HEK293 (cell line): ENCODE results near the gene PRSS3.

Source experiments
- CTCF ChIA-PET: fragments of 350-600 bp; formaldehyde crosslinking; extraction: SDS; loops from one replicate; lab custom pipeline; 2021; ENCODE audit warnings: antibody characterized with exemption; lab: Yijun Ruan, JAX
- POLR2A ChIA-PET: fragments of 300-600 bp; formaldehyde crosslinking; extraction: SDS; loops from one replicate; lab custom pipeline; 2020; ENCODE audit warnings: antibody characterized with exemption, inconsistent platforms; lab: Yijun Ruan, JAX
- H3K27ac ChIP-seq: fragments of 200-500 bp; sonication (Bioruptor generic); 2 replicates; pipeline ENCODE4 v1.5.1; 2014; ENCODE audit warnings: low read depth, low read length, control low read depth, inconsistent platforms; ENCODE audit errors: extremely low read depth
- H3K36me3 ChIP-seq, 2 experiments: fragments of 200-500 bp in 1 of 2; sonication (Bioruptor generic) in 1 of 2; 1 replicate in 1 of 2; 2 replicates in 1 of 2; pipeline ENCODE4 v1.5.1; 2014 to 2017; ENCODE audit warnings: inconsistent platforms in 2 of 2, low read length in 2 of 2; ENCODE audit not compliant: control insufficient read depth in 2 of 2, insufficient read depth in 1 of 2
- H3K4me1 ChIP-seq: fragments of 200-500 bp; sonication (Bioruptor generic); 2 replicates; pipeline ENCODE4 v1.5.1; 2014; ENCODE audit warnings: mild to moderate bottlenecking, low read length, inconsistent platforms; ENCODE audit not compliant: control insufficient read depth, insufficient read depth
- H3K4me3 ChIP-seq: 2 replicates; pipeline ENCODE4 v1.5.1; 2011; ENCODE audit warnings: low read depth, mild to moderate bottlenecking, control low read depth, low read length, moderate library complexity
- H3K9me3 ChIP-seq: fragments of 200-500 bp; sonication (Bioruptor generic); 2 replicates; pipeline ENCODE4 v1.5.1; 2014; ENCODE audit warnings: low read depth, low read length, inconsistent platforms; ENCODE audit not compliant: control insufficient read depth, insufficient read depth
- EGR2 ChIP-seq: fragments of 450-650 bp; formaldehyde crosslinking; IDR thresholded peaks from 2 replicates; pipeline ENCODE4 v1.5.1; 2016; ENCODE audit warnings: low read depth, missing biosample characterization, missing genetic modification characterization
- INSM2 ChIP-seq: fragments of 450-650 bp; formaldehyde crosslinking; IDR thresholded peaks from 2 replicates; pipeline ENCODE4 v1.5.1; 2016; ENCODE audit warnings: missing biosample characterization, missing genetic modification characterization
- PRDM4 ChIP-seq: fragments of 450-650 bp; formaldehyde crosslinking; IDR thresholded peaks from 2 replicates; pipeline ENCODE4 v1.5.1; 2017; ENCODE audit warnings: missing biosample characterization, missing genetic modification characterization
- SP7 ChIP-seq: fragments of 450-650 bp; formaldehyde crosslinking; IDR thresholded peaks from 2 replicates; pipeline ENCODE4 v1.5.1; 2016; ENCODE audit warnings: missing biosample characterization, missing genetic modification characterization
- TSHZ1 ChIP-seq: fragments of 450-650 bp; formaldehyde crosslinking; IDR thresholded peaks from 2 replicates; pipeline ENCODE4 v1.5.1; 2016; ENCODE audit warnings: missing biosample characterization, missing genetic modification characterization, borderline replicate concordance
- YY1 ChIP-seq: fragments of 450-650 bp; formaldehyde crosslinking; IDR thresholded peaks from 2 replicates; pipeline ENCODE4 v1.5.1; 2018; ENCODE audit warnings: missing biosample characterization, missing genetic modification characterization
- YY2 ChIP-seq: fragments of 450-650 bp; formaldehyde crosslinking; IDR thresholded peaks from 2 replicates; pipeline ENCODE4 v1.5.1; 2016; ENCODE audit warnings: missing biosample characterization, missing genetic modification characterization
- ZFP37 ChIP-seq: fragments of 450-650 bp; formaldehyde crosslinking; IDR thresholded peaks from 2 replicates; pipeline ENCODE4 v1.5.1; 2016; ENCODE audit warnings: missing biosample characterization, missing genetic modification characterization
- ZNF133 ChIP-seq: fragments of 450-650 bp; formaldehyde crosslinking; IDR thresholded peaks from 2 replicates; pipeline ENCODE4 v1.5.1; 2016; ENCODE audit warnings: missing biosample characterization, missing genetic modification characterization
- ZNF398 ChIP-seq: fragments of 450-650 bp; formaldehyde crosslinking; IDR thresholded peaks from 2 replicates; pipeline ENCODE4 v1.5.1; 2017; ENCODE audit warnings: missing biosample characterization, missing genetic modification characterization
- ZNF488 ChIP-seq: fragments of 450-650 bp; formaldehyde crosslinking; IDR thresholded peaks from 2 replicates; pipeline ENCODE4 v1.5.1; 2016; ENCODE audit warnings: missing biosample characterization, missing genetic modification characterization
- ZNF548 ChIP-seq: fragments of 450-650 bp; formaldehyde crosslinking; IDR thresholded peaks from 2 replicates; pipeline ENCODE4 v1.5.1; 2016; ENCODE audit warnings: missing biosample characterization, missing genetic modification characterization
- ZNF549 ChIP-seq: fragments of 450-650 bp; IDR thresholded peaks from 2 replicates; pipeline ENCODE4 v1.5.1; 2018; ENCODE audit warnings: missing biosample characterization, missing genetic modification characterization, mild to moderate bottlenecking, inconsistent platforms, moderate library complexity
- ZNF596 ChIP-seq: fragments of 450-650 bp; IDR thresholded peaks from 2 replicates; pipeline ENCODE4 v1.5.0; 2018; ENCODE audit warnings: missing biosample characterization, mild to moderate bottlenecking, missing genetic modification characterization, moderate library complexity
- ZNF654 ChIP-seq: fragments of 450-650 bp; formaldehyde crosslinking; IDR thresholded peaks from 2 replicates; pipeline ENCODE4 v1.5.1; 2016; ENCODE audit warnings: low read depth, missing biosample characterization, missing genetic modification characterization
- ZNF785 ChIP-seq: fragments of 450-650 bp; formaldehyde crosslinking; IDR thresholded peaks from 2 replicates; pipeline ENCODE4 v1.5.1; 2016; ENCODE audit warnings: missing biosample characterization, missing genetic modification characterization

PRSS3 gene

GRCh38 chr9:33776578-33776977 lies 18.8 kb upstream of the PRSS3 start:
- no peaks in the 10 kb centered on the region for H3K4me1 ChIP-seq
- ChIA-PET CTCF (interaction anchor here (0.6 to 2.4 kb wide), 9 partner anchors 11 to 329 kb away, joined by 3 to 10 read pairs (median 4); partner anchors contain the start of gene UBE2R2), POLR2A (no interaction called here)
- no peak overlapping the region for H3K27ac ChIP-seq
- H3K9me3 ChIP-seq: no peaks in the 10 kb centered on the region
- H3K4me3 ChIP-seq: no peak overlapping the region
- TF ChIP-seq SP7 (tag by site-specific recombination) (no peak), ZNF133 (tag by site-specific recombination) (peak; percentile 77), ZNF548 (tag by site-specific recombination) (no peak), INSM2 (tag by site-specific recombination) (no peak), ZFP37 (tag by site-specific recombination) (no peak), ZNF596 (tag by site-specific recombination) (no peak), ZNF549 (tag by site-specific recombination) (no peak), PRDM4 (tag by site-specific recombination) (no peak), ZNF398 (tag by site-specific recombination) (no peak)
- H3K36me3 ChIP-seq: no peaks in the 10 kb centered on the region

- TF ChIP-seq EGR2 (tag by site-specific recombination) (no peak), ZNF785 (tag by site-specific recombination) (no peak), TSHZ1 (no peak), ZNF488 (tag by site-specific recombination) (no peak), YY1 (tag by site-specific recombination) (0 out of 2 replicates have a peak, but pooled peaks have one; percentile 53), YY2 (tag by site-specific recombination) (no peak), ZNF654 (tag by site-specific recombination) (peak; percentile 65)
- TF ChIP-seq, all 188 proteins: peak for 2
- no peaks in the 10 kb centered on the region for H3K9me3 ChIP-seq
- POLR2A ChIA-PET: interaction anchor here (0.5 kb wide), 1 partner anchor 494 kb away, joined by 4 read pairs; no protein-coding TSS in a partner anchor
- no peak overlapping the region for H3K27ac ChIP-seq
- no peaks in the 10 kb centered on the region for H3K36me3 ChIP-seq
- no peak overlapping the region for H3K4me3 ChIP-seq
- CTCF ChIA-PET: interaction anchor here (0.6 to 2.9 kb wide), 40 partner anchors 8 to 905 kb away, joined by 3 to 52 read pairs (median 4); no protein-coding TSS in a partner anchor
- H3K4me1 ChIP-seq: no peaks in the 10 kb centered on the region
Observed at GRCh38 chr9:33778700-33779351, 16.5 kb upstream of the PRSS3 start.
